VCaP (cell line): ENCODE measurements around the gene NEU3.
A peak's percentile ranks its signal among the peaks of the same experiment; 100 is the strongest.

Source experiments
- H3K27ac ChIP-seq: fragments of 450-650 bp; 2 replicates; pipeline ENCODE4 v1.5.1; 2017
- CTCF ChIP-seq: fragments of 450-650 bp; conservative IDR thresholded peaks from 2 replicates; pipeline ENCODE4 v1.5.1; 2017; ENCODE audit warnings: mild to moderate bottlenecking, moderate library complexity

The NEU3 gene

GRCh38 chr11:74966651-74967050 lies 22.1 kb upstream of the NEU3 start:
- no peak for TF ChIP-seq CTCF
- H3K27ac ChIP-seq, result no peak overlapping the region

GRCh38 chr11:74970852-74971395 lies 17.8 kb upstream of the NEU3 start:
- H3K27ac ChIP-seq, result no peak overlapping the region
- TF ChIP-seq CTCF, result no peak

- no peak overlapping the region for H3K27ac ChIP-seq
- TF ChIP-seq CTCF, result no peak
These were observed 17.3 kb upstream of the NEU3 start for GRCh38 chr11:74971424-74971823.

- no peak overlapping the region for H3K27ac ChIP-seq
- TF ChIP-seq CTCF, result no peak
These were observed 10.7 kb upstream of the NEU3 start for GRCh38 chr11:74978041-74978440.

- no peak for TF ChIP-seq CTCF
- no peak overlapping the region; the same call in 1 of the 2 replicates for H3K27ac ChIP-seq
These were observed 8.1 kb upstream of the NEU3 start for GRCh38 chr11:74980634-74981033.

- TF ChIP-seq CTCF, result no peak
- peak overlapping the region; percentile 81 for H3K27ac ChIP-seq
These were observed 6.8 kb upstream of the NEU3 start for GRCh38 chr11:74981888-74982287.

- no peak for TF ChIP-seq CTCF
- peak overlapping the region; percentile 81 for H3K27ac ChIP-seq
These were observed 4.7 kb upstream of the NEU3 start for GRCh38 chr11:74984070-74984469.
